Measurements from ENCODE around the gene SORL1. TPM values are rescaled to one million over a fixed set of nuclear protein-coding genes. Genes with fewer than 3 reads are reported as not detected.

Gene SORL1
- total and polyA plus RNA-seq, 3 experiments from 2014 or later, result 44.5 to 220 (median 46.9) TPM

DNA sequence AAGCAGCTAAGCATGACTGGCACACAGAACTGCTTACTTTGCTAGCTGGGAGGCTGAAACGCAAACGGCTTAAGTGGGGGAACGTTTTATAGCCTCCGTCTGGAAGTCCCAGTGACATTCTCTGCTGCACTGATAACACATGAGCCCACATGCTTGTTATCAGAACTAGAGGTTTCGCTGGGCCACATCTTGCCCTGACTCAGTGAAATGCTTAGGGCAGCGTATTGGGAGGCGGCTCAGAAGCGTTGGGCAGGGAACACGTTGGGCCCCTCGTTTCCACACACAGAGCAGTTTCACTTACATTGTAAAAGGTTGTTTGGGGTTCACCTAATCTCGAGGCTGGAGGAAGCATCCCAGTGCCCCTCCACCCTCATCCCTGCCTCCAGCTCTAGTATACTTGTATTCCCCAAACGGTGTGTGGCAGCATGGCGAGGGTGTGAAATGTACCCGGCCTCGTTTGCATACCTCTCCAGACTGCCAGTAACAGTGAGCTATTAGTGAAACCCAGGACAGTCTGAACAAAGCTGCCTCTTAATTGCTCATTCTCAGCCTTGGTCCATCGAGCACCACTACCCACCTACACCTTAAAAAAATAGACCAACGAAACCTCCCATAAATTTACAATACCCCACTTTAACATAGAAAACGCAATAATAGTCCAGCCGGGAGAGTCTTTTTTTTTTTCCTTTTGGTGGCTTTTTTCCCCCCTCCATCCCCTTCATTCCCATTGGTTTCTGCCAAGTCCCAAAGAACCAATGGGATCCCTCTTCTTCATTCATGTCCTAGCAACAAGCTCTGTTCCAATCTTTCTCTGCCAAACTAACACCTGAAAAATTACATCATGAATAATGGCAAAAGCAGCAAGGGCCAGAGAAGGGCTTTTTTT lies 219.4 kb downstream of the SORL1 start:
- Mint-ChIP-seq H3K36me3 (peaks cover 0 to 6% (median under 1%) of the 10 kb centered on the region in 3 donors), H3K27me3 (peaks cover 0 to 2% of the 10 kb centered on the region in 2 donors), H3K4me3 (no peak overlapping the region), H3K27ac (no peak overlapping the region), H3K4me1 (no peaks in the 10 kb centered on the region), H3K9me3 (no peaks in the 10 kb centered on the region)
- no peaks in the 10 kb centered on the region for H3K27me3 ChIP-seq (ENCODE audit: insufficient read depth, low read length, poor library complexity, severe bottlenecking)
- POLR2A ChIA-PET, result interaction anchor here (0.7 kb wide), 1 partner anchor 8 kb away, joined by 3 read pairs; no protein-coding TSS in a partner anchor
- no peaks in the 10 kb centered on the region for H3K4me1 ChIP-seq (ENCODE audit: insufficient read depth, low read length)
- no peak overlapping the region for H3K27ac ChIP-seq (ENCODE audit: low read depth, low read length)
- DNase-seq, result no peak
- no peaks in the 10 kb centered on the region for H3K36me3 ChIP-seq (ENCODE audit: insufficient read depth, low read length)
- no peak overlapping the region for H3K4me3 ChIP-seq (ENCODE audit: low read length)
- CTCF ChIA-PET, result interaction anchor here (0.9 kb wide), 1 partner anchor 17 kb away, joined by 3 read pairs; no protein-coding TSS in a partner anchor
- no peaks in the 10 kb centered on the region for H3K9me3 ChIP-seq (ENCODE audit: low read length)

DNA sequence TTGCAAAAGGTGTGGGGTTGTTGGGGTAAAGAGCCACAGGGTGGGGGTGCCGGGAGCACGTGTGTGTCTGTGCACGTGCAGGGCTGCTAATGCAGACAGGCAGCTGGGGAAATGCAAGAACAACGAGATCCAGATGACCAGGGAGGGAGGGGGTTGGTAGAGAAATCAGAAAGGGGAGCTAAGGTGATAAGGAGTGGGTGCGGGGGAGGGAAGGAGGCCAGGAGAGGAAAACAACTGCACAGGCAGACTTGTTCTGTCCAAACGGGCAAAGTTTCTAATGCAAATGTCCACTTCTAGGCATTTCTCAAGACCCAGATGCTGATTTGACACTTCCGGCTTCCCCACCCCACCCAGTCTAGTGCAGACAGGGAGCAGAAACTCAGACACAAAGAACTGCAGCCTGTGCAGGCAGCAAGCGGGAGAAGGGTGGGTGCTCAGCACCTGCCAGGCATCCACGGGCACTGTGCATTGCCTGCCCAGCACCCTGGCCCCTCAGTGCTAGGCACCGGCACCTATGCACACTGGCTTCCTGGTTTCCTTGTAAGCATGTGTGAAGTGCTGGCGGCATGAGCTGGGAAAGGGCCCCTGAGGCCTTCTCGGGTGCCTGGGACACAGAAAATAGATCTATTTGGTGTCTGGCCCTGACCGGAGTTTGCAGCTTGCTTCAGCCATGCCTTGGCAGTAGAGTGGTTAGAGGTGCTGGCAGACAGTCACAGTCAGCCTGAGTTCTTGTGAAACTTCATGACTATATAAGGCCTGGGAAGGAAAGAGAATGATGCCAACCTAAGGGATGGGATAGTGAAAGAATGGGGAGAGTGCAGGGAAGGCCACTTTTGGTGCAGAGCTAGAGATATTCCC lies 220.7 kb downstream of the SORL1 start:
- no peak overlapping the region for H3K27ac Mint-ChIP-seq

DNA sequence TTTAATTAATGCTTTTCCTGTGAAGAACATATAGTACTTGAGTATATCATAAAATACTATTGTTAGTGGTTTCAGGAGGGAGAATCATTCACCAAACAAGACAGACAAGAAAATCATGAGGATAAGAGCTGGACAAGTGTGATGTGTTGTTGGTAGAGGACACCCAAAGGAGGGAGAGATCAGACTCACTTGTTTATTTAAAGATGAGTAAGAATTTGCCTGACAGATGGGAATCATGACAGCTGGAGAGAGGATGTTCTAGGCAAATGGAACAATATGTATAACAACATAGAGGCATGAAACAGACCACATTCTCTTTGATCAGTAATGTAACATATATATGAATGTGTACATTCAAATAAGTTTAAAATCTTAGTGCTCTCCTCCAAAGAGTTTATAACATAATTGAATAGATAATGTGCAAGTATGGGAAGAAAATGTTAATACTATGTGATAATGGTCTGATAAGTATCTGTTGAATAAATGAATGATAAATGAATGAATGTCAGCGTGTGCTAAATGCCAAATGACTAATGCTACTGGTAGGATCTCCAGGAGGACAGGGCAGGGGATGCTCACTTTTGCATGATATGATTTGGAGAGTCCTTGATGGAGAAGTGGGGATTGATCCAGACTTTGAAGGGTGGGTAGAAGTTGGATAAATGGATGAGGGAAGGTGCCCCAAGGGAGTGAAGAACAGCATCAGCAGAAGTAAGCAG lies 229.6 kb downstream of the SORL1 start:
- no peaks in the 10 kb centered on the region for H3K36me3 ChIP-seq (ENCODE audit: insufficient read depth, low read length)
- no peak for DNase-seq
- no peaks in the 10 kb centered on the region for H3K27me3 ChIP-seq (ENCODE audit: insufficient read depth, low read length, poor library complexity, severe bottlenecking)
- no peak overlapping the region for H3K27ac ChIP-seq (ENCODE audit: low read depth, low read length)
- H3K36me3 Mint-ChIP-seq, result peaks cover 0 to 8% (median 6%) of the 10 kb centered on the region in 3 donors
- ChIA-PET POLR2A (no interaction called here), CTCF (no interaction called here)
- H3K27me3 Mint-ChIP-seq, result peaks cover 1 to 9% of the 10 kb centered on the region in 2 donors
- no peak overlapping the region for H3K27ac Mint-ChIP-seq
- H3K9me3 ChIP-seq (ENCODE audit: low read length), result no peaks in the 10 kb centered on the region
- no peak overlapping the region for H3K4me3 ChIP-seq (ENCODE audit: low read length)
- H3K4me1 Mint-ChIP-seq, result no peaks in the 10 kb centered on the region
- no peaks in the 10 kb centered on the region for H3K4me1 ChIP-seq (ENCODE audit: insufficient read depth, low read length)
- H3K9me3 Mint-ChIP-seq, result peaks cover 0 to 8% (median 2%) of the 10 kb centered on the region in 5 donors
- H3K4me3 Mint-ChIP-seq, result no peak overlapping the region

More for the DNA sequence above, 220.7 kb downstream of the SORL1 start:
- Mint-ChIP-seq H3K27me3 (peaks cover 0 to 2% of the 10 kb centered on the region in 2 donors), H3K4me1 (no peaks in the 10 kb centered on the region), H3K9me3 (no peaks in the 10 kb centered on the region), H3K4me3 (no peak overlapping the region), H3K36me3 (peaks cover 0 to 3% (median 2%) of the 10 kb centered on the region in 3 donors)
- no peak for DNase-seq
- Histone ChIP-seq H3K9me3 (ENCODE audit: low read length) (no peaks in the 10 kb centered on the region), H3K4me3 (ENCODE audit: low read length) (no peak overlapping the region), H3K36me3 (ENCODE audit: insufficient read depth, low read length) (no peaks in the 10 kb centered on the region), H3K4me1 (ENCODE audit: insufficient read depth, low read length) (no peaks in the 10 kb centered on the region), H3K27me3 (ENCODE audit: insufficient read depth, low read length, poor library complexity, severe bottlenecking) (no peaks in the 10 kb centered on the region), H3K27ac (ENCODE audit: low read depth, low read length) (no peak overlapping the region)
- POLR2A ChIA-PET, result no interaction called here
- CTCF ChIA-PET, result no interaction called here

Other genes starting within 250 kb of the SORL1 start
- gene SC5D, start 159.5 kb upstream of the SORL1 start, total RNA-seq, result 10 to 100 TPM; 21.9 to 23.6 TPM
- gene SC5D, start 159.5 kb upstream of the SORL1 start, polyA plus RNA-seq, result 7.8 TPM